HG02852 (cell line): ENCODE results near the gene OR5A2.
"Not testable (repeated sequence)": the region's sequence is repeated elsewhere in the genome, so short reads cannot be mapped to it uniquely, and the experiment has no call there.

Source experiments
- ATAC-seq: cut with Tn5 transposase; IDR thresholded peaks from one replicate; pipeline ENCODE4 v1.9.1; 2021; ENCODE audit warnings: mild to moderate bottlenecking, moderate library complexity; ENCODE audit not compliant: unreplicated experiment

Gene OR5A2

GRCh38 chr11:59426361-59427067 is at the start of gene OR5A2:
Gene OR5A2, minus strand, starts transcription at chr11:59426413. Its CDS starts 3,460 bp downstream, at chr11:59422953.
- ATAC-seq = no peak

- ATAC-seq = no peak
Measured at GRCh38 chr11:59475176-59475575, 49.0 kb upstream of the OR5A2 start.

GRCh38 chr11:59473015-59473414 is 46.8 kb upstream of the OR5A2 start, which contains the start of gene OR4D10:
Gene OR4D10, plus strand, starts transcription at chr11:59473315. Its CDS starts 4,115 bp downstream, at chr11:59477430.
- no peak for ATAC-seq

- ATAC-seq = no peak
Measured at GRCh38 chr11:59463190-59463641, 37.0 kb upstream of the OR5A2 start.

GRCh38 chr11:59459916-59460315 is 33.7 kb upstream of the OR5A2 start:
- no peak for ATAC-seq

GRCh38 chr11:59456661-59457060 is 30.4 kb upstream of the OR5A2 start, which contains the start of gene OR4D6:
Gene OR4D6, plus strand, starts transcription at chr11:59456961. Its CDS starts 0 bp downstream, at chr11:59456961.
- ATAC-seq = no peak

GRCh38 chr11:59448484-59448883 is 22.3 kb upstream of the OR5A2 start:
- no peak for ATAC-seq

GRCh38 chr11:59445624-59446023 is 19.4 kb upstream of the OR5A2 start:
- ATAC-seq = not testable (repeated sequence)

- ATAC-seq = no peak
Measured at GRCh38 chr11:59437770-59438169, 11.6 kb upstream of the OR5A2 start.

GRCh38 chr11:59436169-59436568 is 10.0 kb upstream of the OR5A2 start, which contains the start of gene OR5A1:
Gene OR5A1, plus strand, starts transcription at chr11:59436469. Its CDS starts 6,700 bp downstream, at chr11:59443169.
- no peak for ATAC-seq

GRCh38 chr11:59429924-59430516 is 3.8 kb upstream of the OR5A2 start:
- ATAC-seq = peak; percentile 86

GRCh38 chr11:59427068-59427382 is 812 bp upstream of the OR5A2 start:
- no peak for ATAC-seq

GRCh38 chr11:59425131-59425530 is 1.1 kb downstream of the OR5A2 start:
- ATAC-seq = no peak

GRCh38 chr11:59423835-59424234 is 2.4 kb downstream of the OR5A2 start:
- no peak for ATAC-seq

GRCh38 chr11:59418156-59418555 is 8.1 kb downstream of the OR5A2 start:
- ATAC-seq = no peak

- no peak for ATAC-seq
Measured at GRCh38 chr11:59417023-59417422, 9.2 kb downstream of the OR5A2 start.

GRCh38 chr11:59416613-59417012 is 9.6 kb downstream of the OR5A2 start:
- no peak for ATAC-seq

- no peak for ATAC-seq
Measured at GRCh38 chr11:59415111-59415510, 11.1 kb downstream of the OR5A2 start.

GRCh38 chr11:59413646-59414045 is 12.6 kb downstream of the OR5A2 start:
- ATAC-seq = no peak

- ATAC-seq = no peak
Measured at GRCh38 chr11:59403546-59403945, 22.7 kb downstream of the OR5A2 start.

- ATAC-seq = no peak
Measured at GRCh38 chr11:59401262-59401552, 25.0 kb downstream of the OR5A2 start.

GRCh38 chr11:59400461-59401261 is 25.6 kb downstream of the OR5A2 start:
- ATAC-seq = no peak
